ENCODE data around the gene OR52A1.

The OR52A1 gene

GRCh38 chr11:5131584-5132335 is 22.8 kb downstream of the OR52A1 start:
- no peak for DNase-seq

DNA sequence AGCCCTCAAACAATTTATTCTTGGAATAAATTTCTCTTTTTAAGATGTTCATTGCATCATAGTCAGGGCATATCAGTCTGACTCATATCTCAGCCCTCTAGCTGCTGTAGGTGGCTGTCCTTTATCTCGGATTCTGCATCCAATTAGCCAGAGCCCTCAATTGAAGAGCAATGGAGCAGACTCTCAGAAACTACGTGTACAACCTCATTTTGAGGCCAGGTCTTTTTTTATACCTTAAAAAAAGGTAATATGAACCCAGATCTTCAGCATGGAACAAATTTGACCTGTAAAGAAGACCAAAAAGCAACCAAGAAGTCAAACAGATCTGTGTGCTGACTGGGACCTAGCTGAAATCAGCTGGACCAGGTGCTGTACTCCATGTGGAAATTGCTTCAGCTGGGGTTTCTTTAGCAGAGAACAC is 25.1 kb downstream of the OR52A1 start:
- DNase-seq: no peak

DNA sequence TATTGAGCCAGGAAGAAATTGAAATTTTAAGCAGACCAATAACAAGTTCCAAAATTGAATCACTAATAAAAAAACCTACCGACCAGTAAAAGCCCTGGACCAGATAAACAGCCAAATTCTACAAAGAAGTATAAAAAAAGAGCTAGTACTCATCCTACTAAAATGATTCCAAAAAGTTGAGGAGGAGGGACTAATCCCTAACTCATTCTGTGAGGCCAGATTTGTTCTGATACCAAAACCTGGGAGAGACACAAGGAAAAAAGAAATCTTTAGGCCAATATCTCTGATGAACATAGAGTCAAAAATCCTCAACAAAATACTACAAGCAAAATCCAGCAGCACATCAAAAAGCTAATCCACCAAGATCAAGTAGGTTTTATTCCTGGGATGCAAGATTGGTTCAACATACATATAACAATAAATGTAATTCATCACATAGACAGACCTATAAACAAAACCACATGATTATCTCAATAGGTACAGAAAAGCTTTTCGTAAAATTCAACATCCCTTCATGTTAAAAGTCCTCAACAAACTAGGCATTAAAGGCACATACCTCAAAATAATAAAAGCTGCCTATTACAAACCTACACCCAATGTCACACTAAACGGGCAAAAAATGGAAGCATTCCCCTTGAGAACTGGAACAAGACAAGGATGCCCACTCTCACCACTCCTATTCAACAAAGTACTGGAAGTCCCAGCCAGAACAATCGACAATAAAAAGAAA is 29.5 kb downstream of the OR52A1 start:
- DNase-seq: no peak

DNA sequence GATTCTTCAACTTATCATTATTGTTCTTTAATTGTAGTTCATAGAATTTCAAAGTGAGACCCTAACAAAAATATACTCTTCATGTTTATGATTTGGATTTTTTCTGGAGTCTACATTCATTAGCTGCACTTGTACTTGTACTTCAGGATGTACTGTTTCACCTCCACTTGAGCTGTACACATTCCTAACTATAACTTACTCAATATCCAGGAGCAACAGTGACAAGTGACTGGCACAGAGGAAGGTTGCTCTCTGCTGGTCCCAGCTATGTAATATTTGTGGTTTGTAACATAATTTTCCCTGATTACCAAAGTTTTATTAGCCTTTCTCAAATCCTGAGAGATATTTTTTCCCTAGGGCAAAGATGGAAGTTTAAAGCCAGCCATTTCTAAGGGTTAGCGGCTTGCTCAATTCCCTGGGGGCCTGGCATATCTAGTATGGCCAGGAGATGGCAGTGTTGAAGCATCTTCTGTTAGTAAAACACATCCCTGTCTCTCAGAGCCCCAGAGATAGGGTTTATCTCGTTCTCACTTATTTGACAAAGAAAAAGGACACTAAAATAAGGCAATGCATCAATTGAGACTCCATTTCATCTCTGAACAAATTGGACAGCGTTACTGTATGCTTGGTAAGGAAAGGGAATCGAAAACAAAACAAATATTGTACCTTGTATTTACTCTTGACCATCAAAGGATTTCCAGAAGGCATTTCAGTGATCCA is 30.6 kb downstream of the OR52A1 start:
- DNase-seq: peak; percentile 38

DNA sequence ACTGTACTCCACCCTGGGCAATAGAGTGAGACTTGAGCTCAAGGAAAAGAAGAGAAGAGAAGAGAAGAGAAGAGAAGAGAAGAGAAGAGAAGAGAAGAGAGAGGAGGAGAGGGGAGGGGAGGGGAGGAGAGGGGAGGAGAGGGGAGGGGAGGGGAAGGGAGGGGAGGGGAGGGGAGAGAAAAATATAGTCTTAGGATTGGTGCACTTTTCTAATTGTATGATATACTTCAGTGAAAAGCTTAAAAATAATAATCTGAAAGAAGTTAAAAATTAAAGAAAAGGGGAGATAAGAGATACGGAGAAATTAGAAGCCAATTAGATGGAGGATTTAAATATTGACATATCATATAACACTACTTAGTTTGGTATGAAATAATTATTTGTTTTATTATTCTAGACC is 35.7 kb downstream of the OR52A1 start:
- DNase-seq: no peak

DNA sequence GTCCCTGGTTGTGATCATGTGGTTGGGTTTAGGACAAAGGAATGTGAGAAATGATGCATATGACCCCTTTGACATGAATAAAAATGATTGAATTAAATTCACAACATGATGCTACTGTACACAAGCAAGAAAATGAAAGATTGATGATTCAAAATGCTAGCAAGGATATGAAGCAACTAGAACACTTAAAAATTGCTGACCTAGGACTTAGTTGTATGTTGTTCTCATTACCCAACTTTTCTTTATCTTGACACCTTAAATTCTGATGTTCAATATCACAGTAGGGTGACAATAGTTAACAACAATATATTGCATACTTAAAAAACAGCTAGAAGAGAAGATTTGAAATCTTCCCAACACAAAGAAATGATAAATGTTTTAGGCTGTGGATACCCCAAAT is 37.0 kb downstream of the OR52A1 start:
- DNase-seq: no peak

GRCh38 chr11:5115339-5115738 is 39.2 kb downstream of the OR52A1 start:
- DNase-seq: no peak

GRCh38 chr11:5107285-5107684 is 47.3 kb downstream of the OR52A1 start:
- no peak for DNase-seq

- no peak for DNase-seq
These were observed 51.5 kb downstream of the OR52A1 start for GRCh38 chr11:5103066-5103465.

- DNase-seq: no peak
These were observed 52.3 kb downstream of the OR52A1 start for GRCh38 chr11:5102246-5102645.

- no peak for DNase-seq
These were observed 58.5 kb downstream of the OR52A1 start for GRCh38 chr11:5096011-5096410.

Measured in activated T-cell treated with anti-CD3 and anti-CD28 coated beads, Interleukin-2, amount 50 U/mL, for 1 hour (primary cell).